ENCODE results near the gene TMBIM1.

TMBIM1 gene

GRCh38 chr2:218228366-218229090 is 63.8 kb downstream of the TMBIM1 start:
- FAIRE-seq: no peak
- DNase-seq (ENCODE audit: extremely low spot score, insufficient read length, low read depth): no peak

GRCh38 chr2:218226903-218227302 is 65.4 kb downstream of the TMBIM1 start:
- FAIRE-seq (no peak), DNase-seq (ENCODE audit: extremely low spot score, insufficient read length, low read depth) (no peak)

Measured in GM18507 (cell line).